GM12891 (cell line): Measurements from ENCODE around the gene MSI2.

Source experiments
- PAX5 ChIP-seq: IDR thresholded peaks from 2 replicates; pipeline ENCODE4 v1.6.1; 2011; ENCODE audit warnings: low read length, moderate library complexity, mild to moderate bottlenecking; ENCODE audit not compliant: insufficient read depth, severe bottlenecking
- POLR2AphosphoS5 ChIP-seq: IDR thresholded peaks from 2 replicates; pipeline ENCODE4 v1.6.1; 2011; ENCODE audit warnings: low read depth, low read length, control low read depth

DNA sequence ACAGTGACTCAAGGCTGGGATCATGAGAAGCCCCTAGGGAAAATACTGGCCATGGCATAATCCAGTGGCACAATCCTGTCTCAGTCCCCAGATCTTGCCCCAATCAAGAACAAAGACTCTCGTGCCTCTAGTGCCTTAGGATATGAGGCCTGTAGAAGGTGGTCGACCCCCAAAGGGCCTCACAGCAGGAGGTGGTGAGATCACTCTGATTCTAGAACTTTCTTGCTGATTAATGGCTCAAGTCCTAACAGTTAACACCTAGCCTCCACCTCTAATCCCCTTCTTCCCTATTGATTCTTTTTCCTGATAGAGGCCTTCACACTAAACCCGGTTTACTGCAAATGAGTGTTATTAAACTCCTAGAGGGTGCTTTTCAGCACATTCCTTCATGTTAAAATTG, 312.0 kb downstream of the MSI2 start:
- TF ChIP-seq PAX5: no peak
- no peak for TF ChIP-seq POLR2AphosphoS5
